GM12878 (cell line): ENCODE results near the gene DUSP11. TPM values are rescaled to one million over a fixed set of nuclear protein-coding genes. Genes with fewer than 3 reads are reported as not detected.

ENCODE experiments used
- ATAC-seq: fragments of 200-7000 bp; cut with Tn5 transposase; 3 replicates; pipeline ENCODE4 v1.9.1; 2020; ENCODE audit warnings: mild to moderate bottlenecking, moderate library complexity
- BruUV-seq: library from RNA; stranded (reverse); fragments of 400-500 nt; replicated peaks from 2 replicates; lab custom pipeline; 2021; lab: Mats Ljungman, UMichigan
- CTCF ChIA-PET: fragments of 300-600 bp; sonication (Branson Sonifier 250); formaldehyde crosslinking; extraction: SDS; loops from one replicate; lab custom pipeline; 2021; ENCODE audit warnings: inconsistent platforms; lab: Yijun Ruan, JAX
- POLR2A ChIA-PET: fragments of 350-600 bp; formaldehyde crosslinking; extraction: SDS; loops from one replicate; lab custom pipeline; 2021; ENCODE audit warnings: inconsistent platforms; lab: Charles Lee
- RAD21 ChIA-PET: fragments of 300-600 bp; sonication (Branson Sonifier 250); formaldehyde crosslinking; loops from one replicate; lab custom pipeline; 2023; ENCODE audit warnings: antibody characterized with exemption; ENCODE audit not compliant: unreplicated experiment; lab: Charles Lee
- SMC1A ChIA-PET: fragments of 300-600 bp; sonication (Branson Sonifier 250); formaldehyde crosslinking; loops from one replicate; lab custom pipeline; 2023; ENCODE audit not compliant: unreplicated experiment, uncharacterized antibody; lab: Charles Lee
- DNase-seq: peaks from one replicate; pipeline ENCODE4 v3.0.0-alpha.2; 2011; ENCODE audit warnings: low read depth, low spot score
- FAIRE-seq: peaks from 3 replicates; lab custom pipeline; 2011; peaks lifted over from hg19 to GRCh38; lab: Jason Lieb, UNC
- H2AFZ ChIP-seq: 2 replicates; pipeline ENCODE4 v1.6.0; 2011; ENCODE audit warnings: low read depth, low read length, control low read depth; ENCODE audit not compliant: control insufficient read depth
- H3K27ac ChIP-seq: 2 replicates; pipeline ENCODE4 v1.5.1; 2011; ENCODE audit warnings: control low read depth; ENCODE audit not compliant: control insufficient read depth, insufficient read depth
- H3K27me3 ChIP-seq, 2 experiments: replicated peaks in 1 of 2; 2 replicates each; pipeline versions ENCODE4 v1.6.0 to v1.6.1; 2011; ENCODE audit warnings: low read length in 1 of 2; ENCODE audit not compliant: control insufficient read depth in 2 of 2, insufficient read depth in 2 of 2
- H3K36me3 ChIP-seq, 2 experiments: 2 replicates each; pipeline ENCODE4 v1.5.1; 2011; ENCODE audit warnings: low read length in 1 of 2; ENCODE audit not compliant: control insufficient read depth in 2 of 2, insufficient read depth in 2 of 2
- H3K4me1 ChIP-seq: 2 replicates; pipeline ENCODE4 v1.6.1; 2011; ENCODE audit warnings: mild to moderate bottlenecking, low read length, moderate library complexity, mixed read lengths; ENCODE audit not compliant: control insufficient read depth, insufficient read depth
- H3K4me2 ChIP-seq: 2 replicates; pipeline ENCODE4 v1.6.0; 2011; ENCODE audit warnings: control low read depth; ENCODE audit not compliant: control insufficient read depth, insufficient read depth
- H3K4me3 ChIP-seq: fragments of 200-600 bp; sonication (generic); 2 replicates; pipeline ENCODE4 v1.5.1; 2016
- H3K79me2 ChIP-seq: 2 replicates; pipeline ENCODE4 v1.6.0; 2011; ENCODE audit warnings: low read length; ENCODE audit not compliant: control insufficient read depth, insufficient read depth
- H3K9ac ChIP-seq: 2 replicates; pipeline ENCODE4 v1.8.0; 2011; ENCODE audit warnings: low read length, control low read depth, mixed read lengths; ENCODE audit not compliant: control insufficient read depth, insufficient read depth
- H3K9me3 ChIP-seq: replicated peaks from 3 replicates; pipeline ENCODE4 v1.5.1; 2011; ENCODE audit warnings: mild to moderate bottlenecking, low read length; ENCODE audit not compliant: control insufficient read depth, insufficient read depth
- H4K20me1 ChIP-seq: 2 replicates; pipeline ENCODE4 v1.6.0; 2011; ENCODE audit not compliant: control insufficient read depth, insufficient read depth
- BMI1 ChIP-seq: fragments of 450-650 bp; IDR thresholded peaks from 2 replicates; pipeline ENCODE4 v1.6.1; 2016; ENCODE audit warnings: mild to moderate bottlenecking, moderate library complexity, borderline replicate concordance
- CBX3 ChIP-seq: fragments of 200-600 bp; sonication (generic); IDR thresholded peaks from 2 replicates; pipeline ENCODE4 v1.6.1; 2016; ENCODE audit warnings: low read depth, borderline replicate concordance
- CREB1 ChIP-seq: IDR thresholded peaks from 2 replicates; pipeline ENCODE4 v1.6.1; 2012; ENCODE audit warnings: low read depth, mild to moderate bottlenecking, inconsistent platforms
- GATAD2B ChIP-seq: fragments of 450-650 bp; conservative IDR thresholded peaks from 2 replicates; pipeline ENCODE4 v1.6.1; 2017; ENCODE audit warnings: low read depth, mild to moderate bottlenecking, moderate library complexity
- HDAC2 ChIP-seq: fragments of 200-600 bp; sonication (generic); IDR thresholded peaks from 2 replicates; pipeline ENCODE4 v1.6.1; 2017
- HSF1 ChIP-seq: fragments of 150-350 bp; IDR thresholded peaks from 2 replicates; pipeline ENCODE4 v1.6.1; 2014; ENCODE audit warnings: mild to moderate bottlenecking, low read depth, low read length
- JUND ChIP-seq: IDR thresholded peaks from 2 replicates; pipeline ENCODE4 v1.6.1; 2012; ENCODE audit warnings: low read depth, mild to moderate bottlenecking, low read length, improper control_type of control experiment, moderate library complexity
- KDM1A ChIP-seq: fragments of 200-600 bp; sonication (generic); IDR thresholded peaks from 2 replicates; pipeline ENCODE4 v1.6.1; 2016; ENCODE audit warnings: borderline replicate concordance
- MTA3 ChIP-seq: IDR thresholded peaks from 2 replicates; pipeline ENCODE4 v1.6.1; 2012; ENCODE audit warnings: low read length, inconsistent platforms, borderline replicate concordance
- MXI1 ChIP-seq: fragments of 150-350 bp; IDR thresholded peaks from 2 replicates; pipeline ENCODE4 v1.6.1; 2011; ENCODE audit warnings: low read depth, mild to moderate bottlenecking, inconsistent platforms, low read length, improper control_type of control experiment
- MYB ChIP-seq: fragments of 150-350 bp; IDR thresholded peaks from 2 replicates; pipeline ENCODE4 v1.6.1; 2014; ENCODE audit warnings: mild to moderate bottlenecking, low read depth, low read length, borderline replicate concordance
- SPI1 ChIP-seq: IDR thresholded peaks from 2 replicates; pipeline ENCODE4 v1.6.1; 2011; ENCODE audit warnings: low read depth, mild to moderate bottlenecking, low read length, moderate library complexity, borderline replicate concordance; ENCODE audit not compliant: insufficient read depth
- SREBF2 ChIP-seq: IDR thresholded peaks from 2 replicates; pipeline ENCODE4 v1.6.1; 2012; ENCODE audit warnings: mild to moderate bottlenecking, low read length
- TCF3 ChIP-seq: IDR thresholded peaks from 2 replicates; pipeline ENCODE4 v1.6.1; 2012; ENCODE audit warnings: low read depth, mild to moderate bottlenecking, low read length, borderline replicate concordance; ENCODE audit not compliant: insufficient read depth
- ZBED1 ChIP-seq: IDR thresholded peaks from 2 replicates; pipeline ENCODE4 v1.6.1; 2016; ENCODE audit warnings: borderline replicate concordance
- ZNF24 ChIP-seq: fragments of 450-650 bp; IDR thresholded peaks from 2 replicates; pipeline ENCODE4 v1.6.1; 2017; ENCODE audit warnings: antibody characterized with exemption, mild to moderate bottlenecking
- WGBS: methylation state at CpG from one replicate; pipeline ENCODE4 v1.1.6; 2016; ENCODE audit warnings: low lambda C conversion rate; ENCODE audit not compliant: insufficient replicate concordance, insufficient coverage; ENCODE audit errors: missing lambda C conversion rate; 5-methylcytosine and 5-hydroxymethylcytosine counted together
- in situ Hi-C: fragments of 300-500 bp; cut with MboI; formaldehyde crosslinking; loops from 9 replicates; pipeline ENCODE4 v1.14.3; 2018; ENCODE audit warnings: mixed read lengths
- intact Hi-C: fragments of 100-400 bp; cut with micrococcal nuclease; formaldehyde crosslinking; loops from one replicate; pipeline ENCODE4 v1.14.2; 2022; ENCODE audit not compliant: unreplicated experiment
- polyA plus RNA-seq, 11 experiments: library from polyadenylated mRNA; depleted of rRNA in 4 of 11; unstranded in 6 of 11; stranded (reverse) in 5 of 11; fragments of >200 nt; fragmentation: Nextera tagmentation in 4 of 11; fragmentation: Illumina TruSeq in 1 of 11; extraction: Ambion mirVana in 4 of 11; extraction: Trizol in 1 of 11; gene quantifications; 1 replicate in 1 of 11; 2 replicates in 10 of 11; pipeline versions ENCODE4 v1.2.1 to v1.2.3, GENCODE V29; 2011 to 2016; ENCODE audit warnings: inconsistent platforms in 2 of 11, missing spikeins in 2 of 11, low read depth in 1 of 11
- total RNA-seq, 4 experiments: library from RNA; depleted of rRNA in 3 of 4; stranded (reverse); fragments of >200 nt in 3 of 4; fragmentation: Illumina TruSeq in 1 of 4; extraction: Trizol in 1 of 4; gene quantifications; 2 replicates each; pipeline versions ENCODE4 v1.2.1 to v1.2.3, GENCODE V29; 2013 to 2021

DUSP11 gene
- total and polyA plus RNA-seq, 10 of the 15 experiments (the other 5 are each of a cell fraction or from before 2014, with no cell fraction given), result 26.4 to 78.4 (median 47.9) TPM

- no peak for TF ChIP-seq HSF1
- no peak for TF ChIP-seq CREB1
- no peak for TF ChIP-seq CBX3
- TF ChIP-seq ZBED1, result no peak
- no peak for TF ChIP-seq BMI1
- TF ChIP-seq MYB, result no peak
These were observed 9.2 kb downstream of the DUSP11 start (continued) for GRCh38 chr2:73770725-73771124.

- FAIRE-seq (no peak), ATAC-seq (no peak), DNase-seq (no peak)
- H3K9me3 ChIP-seq, result no peaks in the 10 kb centered on the region
- H3K27me3 ChIP-seq, result no peaks in the 10 kb centered on the region
- TF ChIP-seq GATAD2B (no peak), CREB1 (no peak), MTA3 (no peak), HDAC2 (no peak), ZNF24 (no peak), SPI1 (no peak), MXI1 (no peak), TCF3 (no peak), KDM1A (no peak), JUND (no peak), CBX3 (no peak), SREBF2 (no peak)
- ChIA-PET SMC1A (no interaction called here), POLR2A (no interaction called here), CTCF (interaction anchor here (0.6 kb wide), 1 partner anchor 14 kb away, joined by 3 read pairs; no protein-coding TSS in a partner anchor), RAD21 (no interaction called here)
- WGBS, result 80% methylated on average over 4 of the region's 4 CpGs
- H3K27ac ChIP-seq, result no peak overlapping the region
- no TSS peak for BruUV-seq
- in situ Hi-C loops (no loop called here), intact Hi-C loops (no loop called here)
- no peak overlapping the region for H3K4me3 ChIP-seq
- H3K36me3 ChIP-seq, result peaks cover 7 to 22% of the 10 kb centered on the region in 2 experiments
- H3K4me2 ChIP-seq, result no peak overlapping the region
- no peak overlapping the region for H2AFZ ChIP-seq
- no peaks in the 10 kb centered on the region for H3K79me2 ChIP-seq
- H3K9ac ChIP-seq, result no peak overlapping the region
- no peaks in the 10 kb centered on the region for H4K20me1 ChIP-seq
- H3K4me1 ChIP-seq, result no peaks in the 10 kb centered on the region
These were observed 12.9 kb downstream of the DUSP11 start for GRCh38 chr2:73766994-73767393.
